Fibroblast of lung (primary cell): Measurements from ENCODE around the gene PARS2.

ENCODE experiments used
- EZH2 ChIP-seq: IDR thresholded peaks from 2 replicates; pipeline ENCODE4 v1.5.1; 2012; ENCODE audit warnings: low read length, control low read depth, mild to moderate bottlenecking; ENCODE audit errors: missing control alignments
- TF ChIP-seq, protein P1 (sequence below), 2 donors: IDR thresholded peaks in 1 of 2; conservative IDR thresholded peaks in 1 of 2; 1 replicate in 1 of 2; 2 replicates in 1 of 2; pipeline ENCODE4 v1.5.1; 2011 to 2012; ENCODE audit warnings: low read length in 2 of 2, control low read depth in 1 of 2, inconsistent platforms in 1 of 2, low read depth in 1 of 2, mild to moderate bottlenecking in 1 of 2

DNA sequence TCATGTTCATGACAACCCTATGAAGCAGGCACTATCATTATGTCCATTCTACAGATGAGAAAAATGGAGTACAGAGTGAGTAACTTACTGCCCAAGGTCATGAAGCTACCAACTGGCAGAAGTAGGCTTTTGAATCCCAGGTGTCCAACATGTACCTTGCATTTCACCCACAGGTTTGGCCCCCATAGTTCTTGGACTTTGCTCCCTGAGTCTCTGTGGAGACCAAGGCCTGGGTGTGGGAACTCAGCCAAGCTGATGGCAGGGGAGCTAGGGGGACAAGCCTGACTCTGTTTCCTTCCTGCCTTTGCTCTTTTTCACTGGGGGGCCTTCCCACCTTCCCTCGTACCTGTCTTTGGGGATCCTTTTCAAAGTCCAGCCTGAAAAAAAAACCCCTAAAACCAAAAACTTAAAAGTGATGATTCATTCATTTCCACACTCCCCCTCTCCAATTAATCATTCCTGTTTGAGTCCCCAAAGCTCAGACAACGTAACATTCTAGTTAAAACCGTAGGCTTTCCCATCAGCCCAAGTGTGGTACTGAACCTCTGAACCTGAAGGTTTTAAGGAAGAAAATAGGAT is 45.3 kb upstream of the PARS2 start:
- TF ChIP-seq, protein P1, sequence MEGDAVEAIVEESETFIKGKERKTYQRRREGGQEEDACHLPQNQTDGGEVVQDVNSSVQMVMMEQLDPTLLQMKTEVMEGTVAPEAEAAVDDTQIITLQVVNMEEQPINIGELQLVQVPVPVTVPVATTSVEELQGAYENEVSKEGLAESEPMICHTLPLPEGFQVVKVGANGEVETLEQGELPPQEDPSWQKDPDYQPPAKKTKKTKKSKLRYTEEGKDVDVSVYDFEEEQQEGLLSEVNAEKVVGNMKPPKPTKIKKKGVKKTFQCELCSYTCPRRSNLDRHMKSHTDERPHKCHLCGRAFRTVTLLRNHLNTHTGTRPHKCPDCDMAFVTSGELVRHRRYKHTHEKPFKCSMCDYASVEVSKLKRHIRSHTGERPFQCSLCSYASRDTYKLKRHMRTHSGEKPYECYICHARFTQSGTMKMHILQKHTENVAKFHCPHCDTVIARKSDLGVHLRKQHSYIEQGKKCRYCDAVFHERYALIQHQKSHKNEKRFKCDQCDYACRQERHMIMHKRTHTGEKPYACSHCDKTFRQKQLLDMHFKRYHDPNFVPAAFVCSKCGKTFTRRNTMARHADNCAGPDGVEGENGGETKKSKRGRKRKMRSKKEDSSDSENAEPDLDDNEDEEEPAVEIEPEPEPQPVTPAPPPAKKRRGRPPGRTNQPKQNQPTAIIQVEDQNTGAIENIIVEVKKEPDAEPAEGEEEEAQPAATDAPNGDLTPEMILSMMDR (conservative IDR thresholded peaks at IDR 0.05 in 1 of 2, IDR thresholded peaks at IDR 0.05 in 1 of 2; ENCODE audit: low read depth in 1 of 2, low read length in 2 of 2), result no peak
- TF ChIP-seq EZH2, result no peak
